Stimulated activated CD8-positive, alpha-beta memory T cell treated with anti-CD3 and anti-CD28 coated beads, Interleukin-4, amount 100 ng/mL, for 48 hours (primary cell): Measurements from ENCODE around the gene ZDHHC17.

Source experiments
- DNase-seq: peaks from one replicate; pipeline ENCODE4 v3.0.0-alpha.2; 2020

The ZDHHC17 gene

DNA sequence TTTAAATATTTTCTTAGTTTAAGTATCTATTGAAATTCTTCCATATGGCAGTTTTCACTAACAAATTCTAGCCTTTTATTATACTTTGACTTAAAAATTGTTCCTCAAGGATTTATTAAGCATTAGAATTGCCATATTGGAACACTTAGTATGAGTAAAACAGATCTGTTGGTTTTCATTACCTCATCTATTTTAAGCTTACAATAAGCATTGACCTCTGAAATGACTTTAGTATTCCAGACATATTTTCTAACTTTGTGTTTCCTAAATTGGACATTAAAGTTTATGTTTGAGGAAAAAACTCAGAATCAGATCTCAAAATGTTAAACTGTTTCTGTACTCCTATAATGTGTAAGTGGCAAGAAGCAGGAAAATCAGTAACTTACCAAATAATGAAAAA lies 66.5 kb downstream of the ZDHHC17 start:
- DNase-seq = no peak

DNA sequence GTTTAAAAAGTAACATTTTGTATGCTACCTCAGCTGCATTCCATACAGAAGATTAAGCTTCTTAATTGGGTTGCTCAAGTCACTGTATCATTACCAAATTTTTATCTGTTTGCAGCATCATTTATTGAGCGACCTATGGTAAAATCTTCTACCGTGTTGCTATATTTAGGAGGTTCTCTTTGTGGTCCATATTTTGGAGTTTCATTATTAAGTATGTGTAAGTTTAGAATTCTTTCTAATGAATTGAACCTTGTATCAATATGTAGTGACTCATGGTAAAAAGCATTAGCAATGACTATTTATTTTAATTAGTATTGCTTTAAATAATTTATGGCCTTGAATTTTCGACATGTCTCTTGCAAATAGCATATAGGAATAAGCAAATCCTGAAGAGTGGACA lies 72.7 kb downstream of the ZDHHC17 start:
- DNase-seq = no peak

DNA sequence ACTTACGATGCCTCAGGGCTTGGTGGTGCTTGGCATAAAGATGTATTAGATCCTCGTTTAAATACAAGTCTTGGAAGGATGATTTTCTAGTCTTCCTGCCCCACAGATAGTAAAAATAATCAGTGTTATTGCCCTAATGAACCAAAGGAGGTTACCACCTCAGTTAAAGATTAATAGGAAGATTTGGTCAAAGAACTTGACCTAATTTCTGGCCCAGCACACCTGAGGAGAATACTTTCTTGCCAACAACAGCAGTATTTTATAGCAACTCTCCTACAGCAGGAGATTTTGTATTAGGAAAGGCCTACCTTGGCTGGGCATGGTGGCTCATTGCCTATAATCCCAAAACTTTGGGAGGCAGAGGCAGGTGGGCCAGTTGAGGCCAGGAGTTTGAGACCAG lies 83.3 kb downstream of the ZDHHC17 start:
- DNase-seq = no peak

DNA sequence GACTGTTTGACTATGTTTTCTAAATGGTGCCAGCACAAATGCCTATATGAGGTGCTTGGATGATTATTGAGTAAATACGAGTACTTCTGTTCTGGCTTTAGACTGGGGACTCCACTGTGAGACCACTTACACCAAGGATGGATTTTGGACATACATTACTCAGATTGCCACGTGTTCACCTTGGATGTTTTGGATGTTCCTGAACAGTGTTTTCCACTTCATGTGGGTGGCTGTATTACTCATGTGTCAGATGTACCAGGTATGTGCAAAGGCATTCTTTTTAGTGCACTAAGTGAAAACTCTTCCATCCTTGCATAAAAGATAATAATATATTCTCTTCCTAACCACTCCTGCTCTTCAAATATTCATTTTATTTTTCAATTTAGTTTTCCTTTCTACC lies 84.2 kb downstream of the ZDHHC17 start:
- DNase-seq = no peak

DNA sequence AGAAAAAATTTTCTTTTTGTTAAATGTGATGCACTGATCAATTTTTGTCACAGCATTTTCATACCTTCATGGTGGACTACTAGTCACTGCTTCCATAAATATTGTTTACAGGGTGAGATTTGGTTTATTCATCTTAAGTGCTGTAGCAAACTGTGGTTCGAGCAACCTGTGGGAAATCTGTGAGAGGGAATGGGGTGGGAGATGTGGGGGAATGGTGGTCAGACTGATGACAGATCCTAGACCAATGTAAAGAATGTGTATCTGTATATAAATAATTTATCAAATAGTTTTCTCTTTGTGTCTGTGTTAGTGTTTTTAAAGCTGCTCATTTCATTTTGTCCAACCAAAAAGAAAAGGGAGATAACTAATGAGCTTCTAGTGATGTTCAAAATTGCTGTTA lies 88.2 kb downstream of the ZDHHC17 start:
- no peak for DNase-seq

DNA sequence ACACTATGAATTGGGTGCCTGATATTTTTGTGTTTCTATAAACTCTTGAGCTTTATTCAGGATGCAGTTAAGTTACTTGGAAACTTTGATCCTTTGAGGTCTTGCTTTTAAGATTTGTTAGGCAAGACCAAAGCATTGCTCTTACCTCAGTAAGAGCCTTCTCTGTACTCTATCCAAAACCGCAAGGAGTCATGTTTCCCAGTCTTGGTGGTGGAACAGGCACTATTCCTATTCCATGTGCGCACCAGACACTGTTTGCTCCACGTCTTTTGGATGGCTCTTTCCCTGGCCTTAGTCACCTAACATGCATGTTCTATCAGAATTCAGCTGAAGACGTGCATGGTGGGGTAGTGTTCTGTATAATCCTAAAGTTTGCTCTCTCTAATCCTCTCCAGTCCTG lies 91.4 kb downstream of the ZDHHC17 start:
- no peak for DNase-seq

DNA sequence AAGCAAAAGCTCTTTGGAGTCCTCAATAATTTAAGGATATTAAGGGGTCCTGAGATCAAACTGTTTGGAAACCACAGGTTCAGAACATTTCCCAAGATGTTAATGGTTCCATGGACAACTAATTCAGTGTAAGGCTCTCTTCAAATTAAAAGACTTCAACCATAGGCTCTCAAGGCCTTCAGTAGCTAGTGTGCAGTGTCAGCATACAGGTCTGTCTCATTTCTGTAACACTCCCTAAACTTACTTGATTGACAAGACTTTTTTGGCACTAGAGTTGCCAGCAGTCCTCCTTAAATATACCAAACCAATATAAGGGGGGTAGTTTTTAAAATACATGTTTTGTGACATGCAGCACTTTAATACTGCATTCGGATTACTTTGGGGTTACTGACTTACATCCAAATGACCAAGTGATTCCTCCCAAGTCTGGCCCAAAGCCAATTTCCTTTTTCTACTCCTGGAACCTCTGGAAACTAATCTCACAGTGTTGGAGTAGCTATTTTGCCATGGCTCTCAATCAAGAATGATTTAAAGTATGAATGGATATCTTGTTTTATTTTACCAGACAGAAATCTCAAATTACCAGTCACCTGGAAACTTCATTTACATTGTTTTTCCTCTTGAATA lies 92.2 kb downstream of the ZDHHC17 start:
- DNase-seq = no peak

DNA sequence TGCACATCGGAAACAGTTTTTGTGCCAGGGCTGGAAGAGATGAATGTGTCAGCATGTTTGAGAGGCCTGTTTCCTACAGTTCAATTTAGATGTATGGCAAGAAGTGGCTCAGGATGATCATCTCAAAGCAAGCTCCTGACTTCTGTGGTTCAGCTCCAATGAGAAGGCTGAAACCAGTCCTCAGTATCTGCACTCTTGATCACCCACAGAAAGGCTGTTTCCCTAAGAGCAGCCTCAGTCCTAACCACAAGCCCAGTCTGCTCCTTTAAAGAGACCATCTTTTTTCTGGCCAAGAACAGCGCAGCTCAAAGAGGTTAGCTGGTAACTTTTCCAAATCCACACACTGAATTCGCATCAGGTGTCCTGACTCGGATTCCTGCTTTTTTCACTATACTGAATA lies 95.7 kb downstream of the ZDHHC17 start:
- no peak for DNase-seq

DNA sequence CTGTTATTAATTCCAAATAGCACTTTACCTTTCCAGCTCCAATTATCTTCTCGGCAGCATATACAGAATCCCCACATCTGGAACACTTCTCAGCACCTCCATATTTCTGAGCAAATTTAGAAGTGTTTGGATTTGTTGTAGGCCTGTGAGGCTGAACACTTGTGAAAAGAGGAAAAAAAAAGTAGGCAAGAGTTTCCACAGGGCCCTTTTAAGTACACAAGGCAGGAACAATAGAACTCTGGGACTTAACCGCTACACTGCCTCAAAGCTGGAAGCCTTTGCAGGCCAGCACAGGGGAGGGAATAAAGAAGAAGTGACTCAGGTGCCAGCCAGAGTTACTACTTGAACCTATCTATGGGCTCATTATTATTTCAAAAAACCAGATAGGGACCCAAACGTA lies 96.3 kb downstream of the ZDHHC17 start:
- DNase-seq = no peak

DNA sequence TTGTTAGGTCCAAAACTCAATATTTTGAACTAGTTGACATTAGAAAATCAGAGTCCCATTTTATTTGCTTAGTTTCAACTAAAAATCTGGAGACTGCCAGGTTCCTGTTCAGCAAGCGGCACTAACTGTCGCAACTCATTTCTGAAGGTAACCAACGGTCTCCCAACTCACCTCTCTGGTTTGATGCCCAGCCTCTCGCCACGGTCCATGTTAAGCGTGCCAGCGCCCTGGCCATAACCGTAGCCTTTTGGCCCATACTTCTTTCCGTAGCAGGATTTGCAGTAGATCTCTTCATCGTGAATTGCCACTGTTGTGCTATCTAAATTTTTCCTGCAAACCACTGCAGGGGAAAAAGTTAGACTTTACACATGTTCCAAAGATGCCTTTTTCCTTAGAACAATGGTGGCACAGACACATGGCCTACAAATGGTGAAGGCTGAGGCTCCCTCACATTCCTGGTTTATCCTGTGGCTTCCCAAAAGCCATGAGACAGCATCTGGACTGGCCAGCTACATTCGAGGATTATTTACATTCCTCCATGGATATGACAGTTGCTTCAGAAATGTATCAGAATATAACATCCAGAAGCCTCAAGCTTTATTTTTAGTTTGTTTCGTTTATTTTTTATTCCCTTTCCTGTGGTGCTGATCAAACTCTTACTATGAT lies 99.2 kb downstream of the ZDHHC17 start:
- no peak for DNase-seq

DNA sequence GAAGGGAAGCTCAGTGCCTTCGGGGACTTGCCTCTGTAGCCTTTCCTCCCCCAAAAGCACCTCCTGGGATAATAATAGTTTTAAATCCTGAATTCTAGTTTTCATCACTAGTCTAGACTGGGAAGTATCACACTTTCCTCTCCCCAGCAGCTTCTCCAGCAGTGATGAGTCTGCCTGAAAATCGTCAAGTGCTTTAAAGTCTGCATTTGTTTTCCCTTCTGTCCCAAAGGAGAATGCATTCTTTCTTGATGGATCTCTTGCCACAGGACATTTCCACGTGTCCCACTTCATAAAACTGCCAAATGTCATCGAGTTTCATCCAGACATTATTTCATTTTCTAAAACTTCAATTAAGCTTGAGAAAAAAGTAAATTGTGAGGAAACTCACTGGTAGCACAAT lies 99.9 kb downstream of the ZDHHC17 start:
- DNase-seq = no peak

DNA sequence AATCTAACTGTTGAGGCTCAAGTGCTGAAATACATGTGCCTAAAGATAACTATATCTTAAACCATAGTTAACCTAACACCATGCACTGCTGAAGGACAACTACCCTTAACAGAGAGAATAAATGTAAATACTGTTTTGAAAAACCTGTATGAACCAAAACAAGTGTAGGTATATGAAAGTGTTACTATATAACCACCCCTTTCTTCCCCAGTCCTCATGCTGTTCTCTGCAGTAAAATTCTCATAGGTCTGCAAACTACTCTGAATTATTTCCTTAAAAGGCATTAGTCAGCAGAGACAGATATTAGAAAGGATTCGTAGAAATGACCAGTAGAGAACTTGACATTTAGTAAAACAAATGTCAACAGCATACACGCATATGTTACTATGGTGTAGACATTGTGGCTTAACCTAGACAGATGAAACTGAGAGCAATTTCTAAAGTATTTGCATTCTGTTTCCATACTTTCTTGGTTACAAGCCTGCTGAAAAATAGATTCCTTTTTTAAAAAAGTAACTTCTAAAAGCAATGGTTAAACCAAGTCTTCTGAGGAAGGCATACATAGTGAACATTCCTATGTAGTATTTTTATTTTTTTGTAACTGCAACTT lies 101.0 kb downstream of the ZDHHC17 start:
- no peak for DNase-seq

DNA sequence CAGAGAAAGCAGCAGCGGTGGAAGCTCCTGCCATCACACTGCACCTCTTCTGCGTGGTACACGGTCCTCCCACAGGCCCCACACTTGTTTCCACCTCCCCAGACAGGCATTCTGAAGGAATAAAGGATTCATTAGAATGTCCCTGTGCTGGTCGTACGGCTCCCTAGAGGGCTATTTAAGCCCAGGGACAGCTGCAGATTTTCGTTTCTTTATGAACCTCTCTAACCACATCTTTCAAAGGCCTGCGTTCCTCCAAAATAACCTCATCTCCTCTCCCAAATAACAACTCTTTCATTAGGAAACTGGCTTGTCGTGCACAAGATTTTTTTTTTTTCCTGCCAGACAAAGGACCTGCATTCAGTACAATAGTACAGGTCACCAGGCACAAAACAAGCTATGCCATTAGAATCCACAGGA lies 102.2 kb downstream of the ZDHHC17 start:
- DNase-seq = no peak

DNA sequence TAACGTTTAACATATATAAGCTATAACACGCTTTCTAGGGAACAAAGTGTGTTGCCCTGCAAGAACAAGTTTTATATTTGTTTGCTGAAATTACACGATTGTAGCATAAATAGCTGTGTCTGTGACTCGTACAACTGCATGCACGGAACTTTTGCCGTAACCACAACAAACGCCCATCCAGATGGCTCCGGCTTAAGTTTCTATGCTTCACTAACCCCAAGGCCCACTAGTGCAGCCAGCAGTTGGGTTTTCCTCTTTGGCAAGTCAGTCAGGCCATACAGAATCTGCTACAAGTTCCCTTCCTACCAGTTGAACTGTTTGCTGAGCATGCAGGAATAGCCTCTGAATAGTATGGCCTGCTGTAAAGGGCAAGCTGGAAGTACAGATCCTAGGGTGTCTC lies 102.8 kb downstream of the ZDHHC17 start:
- DNase-seq = no peak

DNA sequence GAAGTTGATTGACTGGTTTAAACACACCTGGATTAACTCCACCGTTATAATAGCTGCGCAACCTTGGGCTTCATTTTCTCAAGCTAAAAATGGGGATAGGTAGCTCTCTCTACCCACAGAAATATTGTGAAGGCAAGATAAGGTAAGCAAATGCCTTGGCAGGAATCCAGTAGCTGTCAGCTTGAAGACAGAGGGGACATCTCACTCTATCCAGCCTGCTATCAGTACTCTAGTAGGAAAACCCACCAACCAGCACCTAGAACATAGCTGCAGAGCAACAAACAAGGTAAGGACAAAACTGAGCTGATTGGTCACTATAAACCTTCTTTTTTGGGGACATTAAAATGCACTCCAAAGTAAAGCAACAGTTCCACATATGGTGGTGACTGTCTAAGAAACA lies 107.2 kb downstream of the ZDHHC17 start:
- no peak for DNase-seq

DNA sequence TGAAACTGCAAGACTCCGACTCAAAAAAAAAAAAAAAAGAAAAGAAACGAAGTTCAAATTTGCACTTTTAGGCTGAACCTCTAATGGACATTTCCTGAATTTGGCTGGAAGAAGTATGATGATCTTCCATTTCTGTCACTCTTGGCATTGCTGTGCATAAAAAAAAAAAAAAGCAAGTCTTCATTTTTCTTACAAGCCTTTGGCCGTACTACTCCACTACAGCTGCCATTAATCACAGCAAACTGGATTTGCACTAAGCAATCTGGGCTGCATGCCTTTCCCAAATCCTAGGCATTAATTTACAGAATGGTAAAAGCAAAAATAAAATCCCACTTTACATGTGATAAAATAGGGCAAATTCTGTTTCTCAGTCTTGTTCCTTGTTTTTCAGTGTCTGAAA lies 107.8 kb downstream of the ZDHHC17 start:
- no peak for DNase-seq

DNA sequence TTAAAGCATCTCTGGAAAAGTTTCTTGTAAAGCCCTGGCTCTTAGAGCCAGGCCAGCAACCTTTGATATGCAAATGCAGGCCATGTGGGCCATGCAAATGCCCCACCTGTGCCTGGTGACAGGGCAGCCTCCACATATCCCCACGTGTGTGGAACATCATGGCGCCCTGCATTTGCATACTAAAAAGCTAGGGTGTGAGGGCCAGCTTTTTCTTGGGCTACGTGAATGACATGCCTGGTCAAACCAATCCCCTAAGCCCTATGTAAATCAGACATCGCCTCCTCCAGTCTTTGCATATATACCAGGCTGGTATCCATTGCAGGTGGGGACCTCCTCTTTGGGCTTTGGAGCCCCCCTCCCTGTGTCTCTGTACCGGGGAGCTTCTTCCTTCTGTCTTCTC lies 108.5 kb downstream of the ZDHHC17 start:
- DNase-seq = no peak

DNA sequence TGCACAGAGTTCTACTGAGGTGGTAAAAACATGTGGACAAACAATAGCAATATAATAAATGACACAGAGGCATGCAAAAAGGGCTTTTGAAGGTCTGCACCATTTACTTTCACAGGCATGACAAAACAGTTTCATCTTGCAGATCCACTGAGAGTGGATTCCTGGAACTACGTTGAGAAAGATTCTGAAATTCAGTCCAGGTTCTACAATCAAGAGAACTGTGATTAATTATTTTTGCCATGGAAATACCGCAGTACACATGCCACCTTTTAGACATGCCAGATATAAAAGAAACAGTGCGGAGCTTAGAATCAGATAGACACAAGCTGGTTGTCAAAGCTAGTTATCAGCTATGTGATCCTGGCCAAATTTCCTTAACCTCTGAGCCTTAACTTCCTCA lies 110.1 kb downstream of the ZDHHC17 start:
- no peak for DNase-seq

DNA sequence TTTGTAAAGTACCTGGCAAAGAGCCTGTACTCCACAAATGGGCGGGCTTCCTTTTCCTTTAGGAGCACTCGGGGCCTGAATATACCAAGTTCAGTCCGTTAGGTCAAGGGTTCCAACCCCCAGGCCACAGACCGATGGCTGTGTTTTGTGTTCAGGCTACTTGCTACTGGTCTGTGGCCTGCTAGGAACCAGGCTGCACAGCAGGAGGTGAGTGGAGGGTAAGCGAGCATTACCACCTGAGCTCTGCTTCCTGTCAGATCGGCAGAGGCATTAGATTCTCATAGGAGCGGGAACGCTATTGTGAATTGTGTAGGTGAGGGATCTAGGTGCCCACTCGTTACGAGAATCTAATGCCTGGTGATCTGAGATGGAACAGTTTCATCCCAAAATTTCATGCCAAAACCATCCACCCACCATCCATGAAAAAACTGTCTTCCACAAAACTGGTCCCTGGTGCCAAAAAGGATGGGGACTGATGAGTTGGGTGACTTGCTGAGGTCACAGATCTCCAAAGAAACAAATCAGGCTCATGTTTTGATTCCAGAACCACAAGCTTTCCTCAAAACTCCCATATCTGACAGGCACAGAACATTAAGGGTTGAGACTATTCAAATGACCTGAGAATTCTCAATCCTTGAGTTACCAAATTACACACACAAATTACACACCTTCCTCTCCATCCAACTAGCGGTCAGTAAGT lies 110.7 kb downstream of the ZDHHC17 start:
- DNase-seq = no peak

DNA sequence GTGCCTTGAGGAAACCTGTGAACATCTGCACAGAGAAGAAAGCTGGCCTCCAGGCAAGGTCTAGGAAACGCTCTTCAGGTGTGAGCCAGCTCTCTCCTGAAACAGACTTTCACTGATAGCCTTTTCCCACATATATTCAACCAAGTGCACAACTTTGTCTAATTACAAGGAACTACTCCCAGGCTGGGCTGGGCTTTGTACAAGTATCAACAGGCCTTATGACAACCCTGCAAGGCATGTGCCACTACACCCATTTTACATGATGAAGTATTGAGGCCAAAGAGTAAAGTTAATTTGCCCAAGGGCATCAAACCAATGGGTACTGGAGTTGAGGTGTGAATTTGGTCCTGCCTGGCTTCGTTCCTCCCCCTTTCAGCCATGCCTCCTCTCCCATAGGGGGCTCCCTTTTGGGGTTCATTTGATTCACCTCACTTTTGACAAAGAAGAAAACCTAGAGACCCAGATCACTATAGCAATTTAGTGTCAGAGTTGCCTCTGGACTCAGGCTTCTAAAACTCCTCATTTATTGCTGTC lies 112.8 kb downstream of the ZDHHC17 start:
- no peak for DNase-seq

DNA sequence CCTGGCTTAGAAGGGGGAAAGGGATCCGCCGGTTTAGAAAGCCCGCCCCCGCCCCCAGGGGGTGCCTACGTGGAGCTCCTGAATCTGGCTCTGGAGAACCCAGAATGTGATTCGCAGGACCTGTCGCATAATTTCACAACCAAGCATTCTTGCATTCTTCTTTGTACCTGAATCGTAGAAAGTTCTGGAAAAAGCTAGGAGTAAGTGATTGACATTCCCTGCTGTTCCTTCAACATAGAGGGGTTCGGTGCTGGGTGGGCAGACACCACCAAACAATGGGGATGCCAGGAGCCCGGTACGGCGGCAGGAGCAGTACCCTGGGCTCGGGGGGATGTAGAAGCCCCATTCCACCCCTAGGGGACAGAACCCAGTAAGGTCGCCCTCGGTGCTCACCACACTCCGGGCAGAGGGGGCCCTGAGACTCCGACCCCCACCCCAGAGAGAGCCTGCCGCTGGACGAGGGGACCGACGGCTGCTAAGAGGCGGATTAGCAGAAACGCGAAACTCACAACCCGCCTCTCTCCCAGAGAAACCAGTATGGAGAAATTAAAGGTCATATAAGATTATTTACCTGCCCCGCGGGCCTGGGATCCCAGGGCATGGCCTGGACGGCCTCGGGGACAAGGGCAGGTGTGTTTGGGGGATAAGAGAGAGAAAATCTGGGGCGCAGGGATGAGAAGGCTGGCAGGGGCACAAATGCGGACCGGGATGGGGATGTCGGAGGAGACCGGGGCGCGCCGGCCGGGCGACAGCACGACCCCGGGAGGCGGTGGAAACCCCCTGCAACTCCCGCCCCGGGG lies 114.4 kb downstream of the ZDHHC17 start:
- peak; percentile 35 for DNase-seq

DNA sequence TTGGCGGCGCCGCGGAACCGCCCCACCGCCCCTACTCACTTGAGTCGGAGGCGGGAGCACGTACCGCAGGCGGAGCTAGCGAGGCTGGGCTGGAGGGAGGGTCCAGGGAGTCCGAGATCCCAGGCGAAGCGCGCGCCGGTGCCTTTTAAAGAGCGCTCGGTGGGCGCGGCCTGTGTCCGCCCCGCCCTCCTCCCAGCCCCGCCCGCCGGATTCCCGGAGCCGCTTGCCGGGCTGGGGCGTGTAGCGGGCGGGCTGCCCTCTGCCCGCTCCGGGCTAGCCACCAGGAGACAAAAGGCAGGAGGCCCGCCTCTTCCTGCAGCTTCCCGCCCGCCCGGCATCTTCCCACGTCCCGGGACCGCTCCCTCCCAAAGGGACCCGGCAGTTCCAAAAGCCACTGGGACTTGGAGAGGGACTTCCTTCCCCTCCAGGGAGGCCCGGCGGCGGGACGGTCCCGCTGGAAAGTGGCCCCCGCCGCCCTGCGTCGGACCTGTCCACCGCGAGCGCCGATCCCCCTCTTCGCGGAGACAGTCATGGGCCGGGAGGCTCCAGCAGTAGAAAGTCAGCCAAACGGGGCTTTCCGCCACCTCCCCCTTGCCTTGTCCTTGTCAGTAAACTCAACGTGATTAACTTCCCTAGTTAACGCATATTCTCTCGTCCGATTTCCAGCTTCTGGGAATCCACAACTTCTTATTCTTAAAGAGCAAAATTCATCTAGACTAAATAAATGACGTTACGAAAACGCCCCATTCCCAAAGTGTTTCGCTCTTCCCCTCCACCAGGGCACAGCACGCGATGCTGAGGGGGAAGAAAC lies 115.2 kb downstream of the ZDHHC17 start, which contains the start of gene CSRP2:
Gene CSRP2 (minus strand): TSS at position 121 of the 811 bp plus-strand sequence. CDS start 12,759 bp downstream, outside the sequence.
- peak; percentile 81 for DNase-seq
